HG02840 (cell line): ENCODE results near the gene HECTD4.
"Not testable (repeated sequence)": the region's sequence is repeated elsewhere in the genome, so short reads cannot be mapped to it uniquely, and the experiment has no call there.

Source experiments
- ATAC-seq: cut with Tn5 transposase; IDR thresholded peaks from one replicate; pipeline ENCODE4 v1.9.1; 2021; ENCODE audit warnings: mild to moderate bottlenecking, moderate library complexity, moderate number of reproducible peaks; ENCODE audit not compliant: unreplicated experiment, low FRiP score

The HECTD4 gene

DNA sequence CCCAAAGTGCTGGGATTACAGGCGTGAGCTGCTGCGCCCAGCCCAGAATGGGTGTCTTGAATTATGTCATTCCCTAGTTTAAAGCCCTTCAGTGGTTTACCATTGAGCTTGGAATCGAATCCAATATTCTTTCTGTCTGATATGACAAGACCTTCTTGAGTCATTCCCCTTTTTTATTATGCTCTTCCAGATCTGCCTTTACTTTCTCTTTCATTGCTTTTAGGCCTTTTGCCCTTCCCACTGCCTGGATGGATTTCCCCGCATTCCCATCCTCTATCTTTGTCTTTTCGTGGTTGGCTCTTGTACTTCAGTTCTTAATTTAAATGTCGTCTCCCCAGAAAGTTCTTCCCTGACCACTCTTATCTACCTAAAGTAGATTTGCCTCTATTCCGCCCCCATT lies 255.3 kb downstream of the HECTD4 start:
- no peak for ATAC-seq

DNA sequence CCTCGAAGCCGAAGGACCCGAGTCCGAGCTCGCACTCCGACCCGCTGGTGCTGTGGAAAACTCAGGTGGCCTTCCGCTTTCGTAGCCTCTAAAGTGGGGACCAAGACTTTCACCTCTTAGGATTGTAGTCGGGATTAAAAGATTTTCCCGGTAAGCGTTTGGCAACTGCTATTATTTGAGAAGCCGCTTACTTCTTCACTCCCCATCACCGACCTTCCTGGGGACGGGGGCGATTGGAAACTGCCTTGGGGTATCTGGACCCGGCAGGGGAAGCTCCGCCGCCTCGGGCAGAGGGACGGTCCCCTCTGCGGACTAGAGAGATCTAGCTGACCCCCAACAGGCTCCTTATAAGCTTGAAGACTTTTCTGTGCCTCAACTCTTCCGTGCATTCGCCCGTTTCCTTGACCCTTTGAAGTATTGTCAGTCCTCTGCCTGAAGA lies 256.2 kb downstream of the HECTD4 start:
- ATAC-seq: peak; percentile 1

DNA sequence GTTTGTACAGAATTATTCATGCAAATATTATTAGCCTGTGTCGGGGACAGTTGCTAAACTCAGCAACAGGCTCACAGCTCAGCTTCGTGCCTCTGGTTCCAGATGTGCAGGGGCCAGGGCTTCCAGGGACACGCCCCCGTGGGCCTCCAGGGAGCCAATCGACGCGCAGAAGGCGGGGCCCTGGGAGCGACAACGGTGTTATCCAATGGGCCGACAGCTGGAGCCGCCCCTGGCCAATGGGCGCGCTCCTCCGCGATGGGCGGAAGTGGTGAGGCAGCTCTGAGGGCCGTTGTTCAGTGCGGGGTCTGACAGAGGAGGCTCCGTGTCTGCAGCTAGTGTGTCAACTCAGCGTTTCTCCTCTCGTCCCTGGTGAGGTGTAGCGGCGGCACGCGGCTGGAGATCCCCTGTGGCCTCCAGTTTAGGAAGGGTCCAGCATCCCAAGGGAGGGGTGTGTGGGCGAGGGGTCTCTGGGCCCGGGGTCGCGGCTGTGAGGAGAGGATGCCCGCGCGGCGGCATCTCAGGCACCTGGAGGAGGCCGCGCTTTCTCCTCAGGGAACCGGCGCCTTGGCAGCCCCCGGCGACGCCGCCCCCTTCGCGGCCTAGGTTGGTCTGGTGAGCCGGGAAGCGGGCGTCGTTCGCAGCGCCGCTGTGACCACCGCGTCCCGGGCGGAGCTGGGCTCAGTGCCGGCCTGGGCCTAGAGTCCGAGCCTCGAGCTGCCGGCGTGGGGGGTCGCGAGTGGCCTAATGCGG lies 256.8 kb downstream of the HECTD4 start, which contains the start of gene TRAFD1:
TSS of gene TRAFD1 (plus strand) at position 311 of the 750 bp plus-strand sequence. CDS start 4,963 bp downstream, outside the sequence.
- peak; percentile 96 for ATAC-seq

DNA sequence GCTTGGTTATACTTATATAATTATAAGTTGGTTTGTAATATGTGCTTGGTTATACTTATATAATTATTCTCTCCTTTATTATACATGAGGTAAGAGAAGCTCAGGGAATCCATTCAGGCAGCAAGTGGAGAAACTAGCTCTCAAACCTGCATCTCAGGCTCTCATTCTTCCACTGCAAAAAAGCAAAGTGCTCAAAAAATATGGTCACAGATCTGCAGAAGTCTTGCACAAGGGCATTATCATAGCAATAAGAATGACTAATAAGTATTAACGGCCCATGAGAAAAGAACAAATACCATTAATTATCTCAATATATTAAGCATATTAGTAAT lies 257.3 kb downstream of the HECTD4 start:
- ATAC-seq: no peak

GRCh38 chr12:112122823-112123690 lies 259.2 kb downstream of the HECTD4 start:
- ATAC-seq: no peak

DNA sequence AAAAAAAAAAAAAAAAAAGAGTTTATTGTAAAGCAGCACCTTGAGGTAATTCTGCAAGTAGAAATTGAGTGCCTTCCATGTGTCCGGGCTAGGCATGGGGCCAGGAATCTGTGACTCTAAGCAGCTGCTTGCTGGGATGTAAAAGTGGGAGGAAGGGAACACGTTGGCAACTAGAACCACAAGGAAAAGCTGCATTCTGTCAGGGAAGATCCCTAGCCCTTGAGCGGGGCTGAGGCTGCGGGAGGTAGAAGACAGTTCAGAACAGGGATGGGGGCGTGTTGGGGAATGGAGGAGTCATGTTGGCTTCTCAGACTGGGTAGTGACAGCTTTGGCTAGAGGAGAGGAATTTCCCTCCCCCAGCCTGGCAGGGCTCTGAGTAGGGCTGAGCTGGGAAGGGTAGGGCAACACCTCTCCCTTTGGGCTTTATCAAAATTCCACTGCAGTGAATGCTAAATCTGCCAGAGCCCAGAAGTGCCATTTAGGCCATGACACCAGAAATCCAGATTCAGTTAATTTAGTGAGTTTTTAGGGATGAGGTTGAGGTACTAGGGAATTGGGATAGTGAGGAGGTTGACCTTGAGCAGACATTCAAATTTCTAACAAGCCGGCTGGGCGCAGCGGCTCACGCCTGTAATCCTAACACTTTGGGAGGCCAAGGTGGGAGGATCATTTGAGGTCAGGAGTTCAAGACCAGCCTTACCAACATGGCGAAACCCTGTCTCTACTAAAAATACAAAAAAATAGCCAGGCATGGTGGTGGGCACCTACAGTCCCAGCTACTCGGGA lies 260.3 kb downstream of the HECTD4 start:
- no peak for ATAC-seq

DNA sequence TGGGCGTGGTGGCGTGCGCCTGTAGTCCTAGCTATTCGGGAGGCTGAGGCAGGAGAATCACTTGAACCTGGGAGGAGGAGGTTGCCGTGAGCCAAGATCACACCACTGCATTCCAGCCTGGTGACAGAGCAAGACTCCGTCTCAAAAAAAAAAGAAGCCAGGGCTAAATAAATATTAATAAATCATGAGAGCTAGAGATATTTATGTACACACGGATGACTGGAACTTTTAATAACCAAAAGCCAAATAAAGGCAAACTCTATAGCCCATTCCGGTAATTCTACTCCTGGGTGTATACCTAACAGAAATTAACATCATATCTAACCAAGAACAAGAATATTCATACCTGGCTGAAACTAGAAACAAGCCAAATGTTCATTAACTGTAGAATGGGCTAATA lies 264.5 kb downstream of the HECTD4 start:
- ATAC-seq: no peak

GRCh38 chr12:112116232-112117060 lies 265.8 kb downstream of the HECTD4 start:
- no peak for ATAC-seq

DNA sequence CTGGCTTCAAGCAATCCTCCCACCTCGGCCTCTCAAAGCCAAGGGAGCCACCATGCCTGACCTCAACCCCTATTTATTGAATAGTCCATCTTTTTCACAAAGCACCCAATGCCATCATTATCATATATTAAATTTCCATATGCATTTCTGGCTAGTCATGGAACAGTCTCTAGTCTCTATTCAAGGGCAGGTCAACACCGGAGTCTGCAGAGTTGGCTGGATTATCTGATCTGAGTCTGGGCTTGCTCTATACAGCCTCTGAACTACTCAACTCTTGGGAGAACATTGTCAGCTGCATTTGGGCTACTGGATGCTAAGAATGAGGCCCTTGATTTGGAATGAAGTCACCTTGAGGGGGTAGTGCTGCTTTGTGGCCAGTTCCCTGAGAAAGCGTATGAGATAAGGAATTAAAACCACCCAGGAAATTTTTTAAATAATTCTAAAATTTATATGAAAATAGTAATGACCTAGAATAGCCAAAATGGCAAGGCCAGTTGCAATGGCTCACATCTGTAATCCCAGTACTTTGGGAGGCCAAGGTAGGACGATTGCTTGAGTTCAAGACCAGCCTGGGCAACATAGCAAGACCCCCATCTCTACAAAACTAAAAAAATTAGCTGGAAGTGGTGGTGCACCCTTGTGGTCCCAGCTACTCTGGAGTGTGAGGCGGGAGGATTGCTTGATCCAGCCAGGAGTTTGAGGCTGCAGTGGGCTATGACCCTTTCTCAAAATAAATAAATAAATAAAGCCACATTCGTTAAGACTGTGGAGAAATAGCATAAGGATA lies 266.8 kb downstream of the HECTD4 start:
- ATAC-seq: no peak

- no peak for ATAC-seq
Measured at GRCh38 chr12:112112409-112113133, 269.7 kb downstream of the HECTD4 start.

- no peak for ATAC-seq
Measured at GRCh38 chr12:112111931-112112330, 270.3 kb downstream of the HECTD4 start.

DNA sequence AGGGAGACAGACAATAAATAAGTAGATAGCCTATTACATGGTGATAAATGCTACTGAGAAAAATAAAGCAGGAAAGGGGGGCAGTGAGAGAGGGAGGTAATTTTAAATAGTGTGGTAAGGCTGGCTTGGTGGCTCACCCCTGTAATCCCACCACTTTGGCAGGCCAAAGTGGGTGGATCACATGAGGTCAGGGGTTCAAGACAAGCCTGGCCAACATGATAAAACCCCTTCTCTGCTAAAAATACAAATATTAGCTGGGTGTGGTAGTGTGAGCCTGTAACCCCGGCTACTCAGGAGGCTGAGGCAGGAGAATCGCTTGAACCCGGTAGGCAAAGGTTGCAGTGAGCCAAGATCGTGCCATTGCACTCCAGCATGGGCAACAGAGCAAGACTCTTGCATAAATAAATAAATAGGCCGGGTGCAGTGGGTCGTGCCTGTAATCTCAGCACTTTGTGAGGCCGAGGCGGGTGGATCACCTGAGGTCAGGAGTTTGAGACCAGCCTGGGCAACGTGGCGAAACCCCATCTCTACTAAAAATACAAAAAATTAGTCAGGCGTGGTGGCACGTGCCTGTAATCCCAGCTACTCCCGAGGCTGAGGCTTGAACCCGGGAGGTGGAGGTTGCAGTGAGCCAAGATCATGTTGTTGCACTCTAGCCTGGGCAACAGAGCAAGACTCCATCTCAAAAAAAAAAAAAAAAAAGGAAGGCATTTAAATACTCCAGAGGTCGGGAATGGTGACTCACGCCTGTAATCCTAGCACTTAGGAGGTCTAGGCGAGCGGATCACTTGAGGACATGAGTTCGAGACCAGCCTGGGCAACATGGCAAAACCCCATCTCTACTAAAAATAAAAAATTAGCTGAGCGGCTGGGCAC lies 271.2 kb downstream of the HECTD4 start:
- ATAC-seq: not testable (repeated sequence)
